ENCODE data around the gene HERPUD1.

The HERPUD1 gene

GRCh38 chr16:56889206-56889605 lies 42.7 kb upstream of the HERPUD1 start:
- TF ChIP-seq, protein P1, sequence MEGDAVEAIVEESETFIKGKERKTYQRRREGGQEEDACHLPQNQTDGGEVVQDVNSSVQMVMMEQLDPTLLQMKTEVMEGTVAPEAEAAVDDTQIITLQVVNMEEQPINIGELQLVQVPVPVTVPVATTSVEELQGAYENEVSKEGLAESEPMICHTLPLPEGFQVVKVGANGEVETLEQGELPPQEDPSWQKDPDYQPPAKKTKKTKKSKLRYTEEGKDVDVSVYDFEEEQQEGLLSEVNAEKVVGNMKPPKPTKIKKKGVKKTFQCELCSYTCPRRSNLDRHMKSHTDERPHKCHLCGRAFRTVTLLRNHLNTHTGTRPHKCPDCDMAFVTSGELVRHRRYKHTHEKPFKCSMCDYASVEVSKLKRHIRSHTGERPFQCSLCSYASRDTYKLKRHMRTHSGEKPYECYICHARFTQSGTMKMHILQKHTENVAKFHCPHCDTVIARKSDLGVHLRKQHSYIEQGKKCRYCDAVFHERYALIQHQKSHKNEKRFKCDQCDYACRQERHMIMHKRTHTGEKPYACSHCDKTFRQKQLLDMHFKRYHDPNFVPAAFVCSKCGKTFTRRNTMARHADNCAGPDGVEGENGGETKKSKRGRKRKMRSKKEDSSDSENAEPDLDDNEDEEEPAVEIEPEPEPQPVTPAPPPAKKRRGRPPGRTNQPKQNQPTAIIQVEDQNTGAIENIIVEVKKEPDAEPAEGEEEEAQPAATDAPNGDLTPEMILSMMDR (IDR thresholded peaks at IDR 0.05) = no peak

DNA sequence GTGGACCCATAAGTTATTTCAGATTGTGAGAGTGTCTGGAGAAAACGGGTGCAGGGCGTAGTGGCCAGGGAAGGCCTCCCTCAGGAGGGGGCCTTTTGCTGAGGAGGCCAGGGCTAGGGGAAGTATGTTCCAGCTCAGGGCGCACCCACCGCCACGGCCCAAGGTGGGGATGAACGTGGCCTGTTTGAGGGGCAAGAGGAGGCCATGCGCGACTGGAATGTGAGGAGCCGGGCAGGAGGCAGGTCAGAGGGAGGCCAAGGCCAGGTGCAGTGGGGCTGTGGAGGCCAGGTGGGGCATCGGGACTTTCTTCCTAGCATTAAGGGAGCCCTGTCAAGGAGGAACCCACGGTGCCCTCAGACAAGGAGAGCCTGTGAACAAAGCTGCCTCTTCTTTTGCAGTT lies 40.3 kb upstream of the HERPUD1 start:
- TF ChIP-seq, protein P1 (IDR thresholded peaks at IDR 0.05) = no peak

DNA sequence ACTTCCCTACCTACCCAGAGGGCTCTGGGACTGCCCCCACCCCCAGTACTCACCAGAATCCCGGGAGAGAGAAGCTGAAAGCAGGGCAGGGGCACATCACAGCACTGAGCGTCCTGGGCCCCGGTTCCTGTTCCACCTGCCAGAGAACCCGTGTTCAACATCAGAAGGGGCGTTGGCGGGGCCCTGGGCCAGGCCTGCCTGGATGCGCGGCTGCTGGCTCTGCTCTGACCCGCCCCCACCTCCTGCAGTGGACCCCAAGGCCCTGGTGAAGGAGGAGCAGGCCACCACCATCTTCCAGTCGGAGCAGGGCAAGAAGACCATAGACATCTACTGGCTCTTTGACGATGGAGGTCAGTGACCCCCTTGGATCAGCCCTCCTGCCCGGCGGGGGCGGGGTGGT lies 39.2 kb upstream of the HERPUD1 start:
- TF ChIP-seq, protein P1 (IDR thresholded peaks at IDR 0.05) = no peak

DNA sequence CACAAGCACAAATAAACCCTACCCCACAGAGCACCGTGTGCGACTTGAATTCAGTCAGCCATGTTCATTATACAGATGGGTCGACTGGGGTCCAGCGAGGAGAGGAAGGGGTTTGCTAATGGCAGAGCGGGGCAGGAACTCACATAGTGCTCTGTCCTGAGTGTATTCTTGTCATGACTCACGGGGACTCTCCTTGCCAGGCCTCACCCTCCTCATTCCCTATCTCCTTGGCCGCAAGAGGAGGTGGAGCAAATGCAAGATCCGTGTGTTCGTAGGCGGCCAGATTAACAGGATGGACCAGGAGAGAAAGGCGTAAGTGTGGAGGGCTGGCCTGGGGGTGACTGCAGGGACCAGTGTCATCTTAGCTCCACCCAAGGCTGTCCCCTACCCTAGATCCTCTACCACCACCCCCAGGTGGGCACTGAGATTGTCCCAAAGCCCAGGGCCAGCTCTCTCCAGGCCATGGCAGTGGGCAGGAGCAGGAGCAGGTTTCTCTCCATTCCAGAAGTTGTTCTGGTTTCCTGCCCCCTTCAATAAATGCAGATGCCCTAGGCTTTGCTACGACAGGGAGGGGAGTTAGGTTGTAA lies 37.5 kb upstream of the HERPUD1 start:
- TF ChIP-seq, protein P1 (IDR thresholded peaks at IDR 0.05) = no peak

DNA sequence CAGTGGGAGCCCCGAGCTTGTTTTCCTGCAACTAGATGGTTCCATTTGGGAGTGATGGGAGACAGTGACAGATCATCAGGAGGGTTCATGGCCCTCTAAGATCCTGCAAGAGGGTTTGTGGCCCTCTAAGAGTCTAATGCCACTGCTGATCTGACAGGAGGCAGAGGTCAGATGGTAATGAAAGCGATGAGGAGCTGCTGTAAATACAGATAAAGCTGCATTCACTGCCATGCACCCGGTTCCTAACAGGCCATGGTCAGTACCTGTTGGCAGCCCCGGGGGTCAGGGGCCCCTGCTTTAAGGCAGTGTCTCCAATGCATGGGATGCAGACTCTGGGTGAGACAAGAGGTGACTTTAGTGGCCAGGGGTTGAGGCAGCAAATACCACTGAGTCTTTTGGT lies 36.1 kb upstream of the HERPUD1 start:
- TF ChIP-seq, protein P1 (IDR thresholded peaks at IDR 0.05) = no peak

GRCh38 chr16:56896244-56896643 lies 35.7 kb upstream of the HERPUD1 start:
- TF ChIP-seq, protein P1 (IDR thresholded peaks at IDR 0.05) = no peak

- TF ChIP-seq, protein P1 (IDR thresholded peaks at IDR 0.05) = no peak
Observed at GRCh38 chr16:56897026-56897799, 34.7 kb upstream of the HERPUD1 start.
